Activated T-cell treated with anti-CD3 and anti-CD28 coated beads, Interleukin-2, amount 50 U/mL, for 4 hours (primary cell): ENCODE results near the gene PRELID3B. TPM values are rescaled to one million over a fixed set of nuclear protein-coding genes. Genes with fewer than 3 reads are reported as not detected.
A peak's percentile ranks its signal among the peaks of the same experiment; 100 is the strongest.

Experiments used
- ATAC-seq, 2 donors: fragments of 200-7000 bp; cut with Tn5 transposase; one replicate each; pipeline ENCODE4 v1.10.0; 2021
- DNase-seq: peaks from one replicate; pipeline ENCODE4 v3.0.0-alpha.2; 2020
- H3K27me3 Mint-ChIP-seq: one replicate; pipeline ENCODE4 v1.8.0; 2021; ENCODE audit warnings: low read depth, mixed read lengths
- H3K36me3 Mint-ChIP-seq: one replicate; pipeline ENCODE4 v1.8.0; 2022; ENCODE audit warnings: mixed read lengths; ENCODE audit not compliant: insufficient read depth
- H3K4me1 Mint-ChIP-seq: one replicate; pipeline ENCODE4 v1.8.0; 2021; ENCODE audit warnings: low read depth, mixed read lengths
- H3K4me3 Mint-ChIP-seq: one replicate; pipeline ENCODE4 v1.8.0; 2021; ENCODE audit warnings: mild to moderate bottlenecking, moderate library complexity, mixed read lengths
- H3K9me3 Mint-ChIP-seq: one replicate; pipeline ENCODE4 v1.8.0; 2021; ENCODE audit warnings: mixed read lengths
- total RNA-seq, 3 donors: library from RNA; stranded (reverse); gene quantifications; one replicate each; pipeline ENCODE4 v1.2.1, GENCODE V29; 2021

Gene PRELID3B
- total RNA-seq, 3 donors from 2014 or later: 147 to 174 (median 160) TPM

DNA sequence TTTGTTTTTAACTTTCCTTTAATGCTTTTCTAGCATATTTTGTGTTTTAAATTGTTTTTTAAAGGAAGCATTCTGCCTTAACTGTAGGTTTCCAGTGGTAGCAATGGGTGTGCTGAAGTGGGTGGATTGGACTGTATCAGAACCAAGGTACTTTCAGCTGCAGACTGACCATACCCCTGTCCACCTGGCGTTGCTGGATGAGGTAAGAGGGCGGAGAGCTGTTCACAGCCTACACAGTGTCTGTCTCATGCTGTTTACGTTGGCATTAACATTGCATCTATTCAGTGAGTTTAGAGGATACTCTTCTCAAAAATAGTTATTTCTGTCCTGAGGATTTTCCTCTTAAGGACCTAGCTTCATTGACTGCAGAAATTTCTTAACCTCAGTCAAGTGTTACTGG lies 49.7 kb downstream of the PRELID3B start:
- H3K36me3 Mint-ChIP-seq: peaks cover 57% of the 10 kb centered on the region

GRCh38 chr20:58991715-58992114 lies 50.9 kb downstream of the PRELID3B start:
- no peak for ATAC-seq

More for the DNA sequence above, 49.7 kb downstream of the PRELID3B start:
- no peak for DNase-seq
- Mint-ChIP-seq H3K27me3 (no peaks in the 10 kb centered on the region), H3K4me1 (no peaks in the 10 kb centered on the region), H3K9me3 (no peaks in the 10 kb centered on the region), H3K4me3 (no peak overlapping the region)
- ATAC-seq: no peak

DNA sequence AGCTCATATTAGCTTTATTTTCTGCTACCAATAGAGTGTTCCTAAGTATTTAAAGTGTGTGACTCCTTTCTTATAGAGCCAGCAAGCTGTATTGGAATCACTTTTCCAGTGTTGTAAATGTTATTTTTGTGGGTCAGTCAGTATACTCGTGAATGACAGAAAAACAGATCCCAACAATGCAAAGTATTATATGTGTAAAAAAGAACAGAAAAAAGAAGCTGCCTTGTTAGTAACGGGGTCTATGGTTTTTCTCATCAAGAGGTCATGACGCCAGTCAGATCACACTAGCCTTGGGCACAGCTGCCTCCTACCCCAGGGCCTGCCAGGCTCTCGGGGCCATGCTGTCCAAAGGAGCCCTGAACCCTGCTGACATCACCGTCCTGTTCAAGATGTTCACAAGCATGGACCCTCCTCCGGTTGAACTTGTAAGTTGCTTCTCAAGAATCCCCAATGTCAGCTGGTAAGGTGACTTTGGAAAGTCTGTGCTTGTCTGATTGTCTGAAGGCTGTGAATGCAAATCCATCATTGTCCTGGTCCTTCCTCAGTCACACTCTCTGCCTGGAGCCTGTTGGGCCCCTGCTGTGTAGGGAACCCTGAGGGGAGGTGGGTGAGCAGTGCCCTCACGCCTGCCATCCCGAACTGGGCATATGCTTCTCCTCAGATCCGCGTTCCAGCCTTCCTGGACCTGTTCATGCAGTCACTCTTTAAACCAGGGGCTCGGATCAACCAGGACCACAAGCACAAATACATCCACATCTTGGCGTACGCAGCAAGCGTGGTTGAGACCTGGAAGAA lies 51.7 kb downstream of the PRELID3B start:
- Mint-ChIP-seq H3K9me3 (no peaks in the 10 kb centered on the region), H3K4me3 (no peak overlapping the region), H3K27me3 (no peaks in the 10 kb centered on the region), H3K4me1 (peaks cover 9% of the 10 kb centered on the region), H3K36me3 (peaks cover 55% of the 10 kb centered on the region)
- ATAC-seq: no peak
- no peak for DNase-seq

More at GRCh38 chr20:58991715-58992114, 50.9 kb downstream of the PRELID3B start:
- Mint-ChIP-seq H3K27me3 (no peaks in the 10 kb centered on the region), H3K36me3 (peaks cover 60% of the 10 kb centered on the region), H3K4me3 (no peak overlapping the region), H3K4me1 (peaks cover 6% of the 10 kb centered on the region), H3K9me3 (no peaks in the 10 kb centered on the region)
- DNase-seq: no peak

GRCh38 chr20:58989196-58989595 lies 53.4 kb downstream of the PRELID3B start:
- Mint-ChIP-seq H3K4me1 (peaks cover 21% of the 10 kb centered on the region), H3K9me3 (no peaks in the 10 kb centered on the region), H3K27me3 (no peaks in the 10 kb centered on the region), H3K4me3 (no peak overlapping the region), H3K36me3 (peaks cover 50% of the 10 kb centered on the region)
- ATAC-seq: no peak
- DNase-seq: no peak

DNA sequence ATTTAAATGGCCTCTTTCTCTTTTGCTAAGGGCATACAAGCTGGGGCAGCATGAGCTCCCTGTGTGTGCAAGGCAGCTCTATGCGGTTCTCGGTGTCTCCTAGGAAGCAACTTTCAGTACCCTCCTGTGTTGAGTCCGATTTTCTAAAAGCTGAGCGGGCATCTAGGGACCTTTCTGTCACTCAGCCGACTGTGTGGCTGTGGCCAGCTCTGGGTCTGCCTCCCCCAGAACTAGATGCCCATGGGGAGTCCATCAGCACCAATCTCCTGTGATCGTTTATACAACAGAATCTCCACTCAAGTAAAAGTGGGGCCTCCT lies 54.1 kb downstream of the PRELID3B start:
- Mint-ChIP-seq H3K4me1 (peaks cover 27% of the 10 kb centered on the region), H3K4me3 (no peak overlapping the region), H3K27me3 (no peaks in the 10 kb centered on the region), H3K9me3 (no peaks in the 10 kb centered on the region), H3K36me3 (peaks cover 50% of the 10 kb centered on the region)
- no peak for DNase-seq
- ATAC-seq: no peak

DNA sequence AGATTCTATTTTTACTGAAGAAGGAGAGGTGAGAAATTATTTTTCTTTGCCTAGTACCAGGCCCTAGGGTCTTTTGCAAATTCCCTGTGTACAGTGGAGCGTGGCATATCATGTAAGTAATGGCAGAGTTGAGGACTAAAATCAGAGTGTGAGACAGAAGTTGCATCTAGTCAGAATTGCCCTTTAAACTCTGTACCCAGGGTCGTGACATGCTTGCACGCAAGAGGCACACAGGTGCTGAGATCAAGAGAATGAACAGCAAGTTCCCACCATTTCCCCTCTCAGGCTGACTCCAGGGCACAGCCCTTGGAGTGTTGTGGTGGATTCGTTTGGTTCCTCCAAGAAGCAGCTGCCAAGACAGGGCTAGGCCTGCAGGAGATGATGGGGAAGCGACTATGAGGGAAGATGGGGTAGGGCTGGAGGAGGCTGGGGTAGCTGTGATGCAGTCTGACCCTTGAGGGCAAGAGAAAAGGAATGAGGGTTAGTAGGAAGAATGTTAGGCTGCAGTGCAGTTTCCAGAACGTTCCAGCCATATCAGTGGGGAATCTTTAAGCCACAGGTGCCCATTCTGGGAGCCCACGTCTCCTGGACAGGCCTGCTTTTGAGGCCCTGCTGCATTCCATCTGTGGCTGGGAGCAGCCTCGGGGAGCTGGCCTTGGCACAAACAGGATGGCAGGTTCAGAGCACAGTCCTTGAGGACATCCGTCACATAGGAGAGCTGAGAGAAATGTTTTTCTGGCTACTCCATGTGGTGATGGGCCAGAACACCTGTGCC lies 54.6 kb downstream of the PRELID3B start:
- DNase-seq (no peak), ATAC-seq (no peak)
- Mint-ChIP-seq H3K4me3 (no peak overlapping the region), H3K4me1 (peaks cover 31% of the 10 kb centered on the region), H3K27me3 (no peaks in the 10 kb centered on the region), H3K36me3 (peaks cover 47% of the 10 kb centered on the region), H3K9me3 (no peaks in the 10 kb centered on the region)

DNA sequence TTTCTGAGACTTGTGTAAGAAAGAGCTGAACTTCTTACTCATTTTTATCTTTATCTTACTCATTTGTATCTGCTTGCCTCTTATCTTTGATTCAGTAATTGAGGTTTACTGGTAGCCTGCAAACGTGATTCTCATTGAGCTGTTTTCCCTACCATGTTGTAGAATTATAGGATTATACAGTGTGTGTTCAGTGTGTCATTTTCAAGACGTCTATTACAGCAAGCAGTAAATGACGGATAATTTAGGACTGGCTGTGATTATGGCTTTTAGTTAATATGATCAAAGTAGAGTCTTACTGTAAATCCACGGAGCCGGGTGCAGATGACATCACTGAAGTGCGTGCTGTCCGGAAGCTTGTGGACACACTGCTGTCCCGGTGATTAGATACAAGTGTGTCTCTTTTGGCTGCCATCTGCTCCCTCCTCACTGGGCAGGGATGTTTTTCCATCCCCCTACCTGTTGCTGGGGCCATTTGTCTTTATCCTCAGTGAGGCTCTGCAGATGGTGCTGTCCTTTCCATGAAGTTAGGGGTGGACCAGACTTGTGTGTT lies 55.5 kb downstream of the PRELID3B start:
- Mint-ChIP-seq H3K4me1 (peaks cover 40% of the 10 kb centered on the region), H3K4me3 (no peak overlapping the region), H3K9me3 (no peaks in the 10 kb centered on the region), H3K27me3 (no peaks in the 10 kb centered on the region), H3K36me3 (peaks cover 47% of the 10 kb centered on the region)
- DNase-seq (no peak), ATAC-seq (no peak)

DNA sequence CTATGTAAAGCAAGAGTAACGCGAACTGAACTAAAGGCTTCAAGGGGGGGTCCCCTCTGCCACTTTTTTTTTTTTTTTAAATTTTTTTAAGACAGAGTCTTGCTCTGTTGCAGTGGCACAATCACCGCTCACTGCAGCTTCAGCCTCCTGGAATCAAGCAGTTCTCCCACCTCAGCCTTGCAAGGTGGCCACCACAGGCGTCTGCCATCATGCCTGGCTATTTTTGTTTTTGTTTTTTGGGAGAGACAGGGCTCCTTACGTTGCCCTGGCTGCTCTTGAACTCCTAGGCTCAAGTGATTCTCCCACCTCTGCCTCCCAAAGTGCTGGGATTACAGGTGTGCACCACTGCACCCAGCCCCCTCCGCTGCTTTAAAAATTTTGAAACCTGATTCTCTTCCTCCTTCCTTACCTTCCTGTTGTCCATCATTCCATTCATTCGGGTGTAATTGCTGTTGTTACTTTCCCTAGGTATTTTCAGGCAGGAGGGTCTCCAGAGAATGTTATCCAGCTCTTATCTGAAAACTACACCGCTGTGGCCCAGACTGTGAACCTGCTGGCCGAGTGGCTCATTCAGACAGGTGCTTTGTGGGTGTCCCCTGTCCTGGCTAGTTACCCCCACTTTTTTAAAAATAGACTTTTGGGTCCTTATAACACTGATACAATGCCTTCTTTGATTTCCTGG lies 56.2 kb downstream of the PRELID3B start:
- DNase-seq: no peak
- ATAC-seq: peak in 1 of 2 donors; percentile 33
- peaks cover 43% of the 10 kb centered on the region for H3K36me3 Mint-ChIP-seq
- H3K4me1 Mint-ChIP-seq: peaks cover 40% of the 10 kb centered on the region
- no peaks in the 10 kb centered on the region for H3K27me3 Mint-ChIP-seq
- H3K4me3 Mint-ChIP-seq: no peak overlapping the region
- H3K9me3 Mint-ChIP-seq: no peaks in the 10 kb centered on the region

GRCh38 chr20:58985656-58986055 lies 56.9 kb downstream of the PRELID3B start:
- no peak for ATAC-seq
- Mint-ChIP-seq H3K4me1 (peaks cover 40% of the 10 kb centered on the region), H3K36me3 (peaks cover 37% of the 10 kb centered on the region), H3K27me3 (no peaks in the 10 kb centered on the region), H3K9me3 (no peaks in the 10 kb centered on the region), H3K4me3 (no peak overlapping the region)
- DNase-seq: no peak

DNA sequence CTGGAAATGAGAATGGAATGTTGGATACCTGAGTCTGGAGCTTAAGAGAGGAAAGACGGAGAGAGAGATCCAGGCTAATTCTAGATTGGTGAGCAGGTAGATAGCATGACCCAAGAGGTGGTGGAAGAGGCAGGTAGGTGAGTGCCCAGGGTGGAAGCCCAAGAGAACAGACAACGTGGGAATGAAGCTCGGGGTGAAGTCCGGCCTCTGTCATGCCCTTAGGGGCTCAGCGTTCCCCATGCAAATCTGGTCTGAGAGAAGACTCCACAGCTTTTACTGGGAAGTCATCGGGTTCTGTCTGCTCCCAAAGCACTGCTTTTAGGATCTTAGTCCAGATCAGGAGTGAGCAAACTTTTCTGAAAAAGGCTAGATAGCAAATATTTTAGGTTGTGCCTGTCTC lies 57.9 kb downstream of the PRELID3B start:
- Mint-ChIP-seq H3K36me3 (peaks cover 35% of the 10 kb centered on the region), H3K4me3 (no peak overlapping the region), H3K27me3 (no peaks in the 10 kb centered on the region), H3K9me3 (no peaks in the 10 kb centered on the region), H3K4me1 (peaks cover 40% of the 10 kb centered on the region)
- DNase-seq (no peak), ATAC-seq (no peak)

Other genes starting within 250 kb of the PRELID3B start
- under 1 TPM; 0.38 to 0.96 (median 0.40) TPM for gene GNAS-AS1, start 191.9 kb downstream of the PRELID3B start, total RNA-seq
- gene GNAS, start 190.1 kb downstream of the PRELID3B start, total RNA-seq: 100 to 1,000 TPM; 390 to 448 (median 440) TPM
- gene NELFCD, start 61.5 kb downstream of the PRELID3B start, total RNA-seq: 100 to 1,000 TPM; 119 to 146 (median 128) TPM
- gene CTSZ, start 35.5 kb downstream of the PRELID3B start, total RNA-seq: 10 to 100 TPM; 18.7 to 27.9 (median 20.0) TPM
- not detected for gene TUBB1, start 23.4 kb downstream of the PRELID3B start, total RNA-seq
- gene ATP5F1E, start 10.5 kb downstream of the PRELID3B start, total RNA-seq: 10 to 100 TPM; 86.1 to 99.3 (median 95.0) TPM
- gene ZNF831, start 121.0 kb upstream of the PRELID3B start, total RNA-seq: 1 to 10 TPM; 1.8 to 2.5 (median 2.2) TPM